GM19035 (cell line): Measurements from ENCODE around the gene COPZ2.
"Not testable (repeated sequence)": the region's sequence is repeated elsewhere in the genome, so short reads cannot be mapped to it uniquely, and the experiment has no call there.

Experiments used
- ATAC-seq: cut with Tn5 transposase; IDR thresholded peaks from one replicate; pipeline ENCODE4 v1.9.1; 2021; ENCODE audit not compliant: unreplicated experiment

The COPZ2 gene

GRCh38 chr17:48056246-48056745 lies 18.7 kb upstream of the COPZ2 start:
- no peak for ATAC-seq

DNA sequence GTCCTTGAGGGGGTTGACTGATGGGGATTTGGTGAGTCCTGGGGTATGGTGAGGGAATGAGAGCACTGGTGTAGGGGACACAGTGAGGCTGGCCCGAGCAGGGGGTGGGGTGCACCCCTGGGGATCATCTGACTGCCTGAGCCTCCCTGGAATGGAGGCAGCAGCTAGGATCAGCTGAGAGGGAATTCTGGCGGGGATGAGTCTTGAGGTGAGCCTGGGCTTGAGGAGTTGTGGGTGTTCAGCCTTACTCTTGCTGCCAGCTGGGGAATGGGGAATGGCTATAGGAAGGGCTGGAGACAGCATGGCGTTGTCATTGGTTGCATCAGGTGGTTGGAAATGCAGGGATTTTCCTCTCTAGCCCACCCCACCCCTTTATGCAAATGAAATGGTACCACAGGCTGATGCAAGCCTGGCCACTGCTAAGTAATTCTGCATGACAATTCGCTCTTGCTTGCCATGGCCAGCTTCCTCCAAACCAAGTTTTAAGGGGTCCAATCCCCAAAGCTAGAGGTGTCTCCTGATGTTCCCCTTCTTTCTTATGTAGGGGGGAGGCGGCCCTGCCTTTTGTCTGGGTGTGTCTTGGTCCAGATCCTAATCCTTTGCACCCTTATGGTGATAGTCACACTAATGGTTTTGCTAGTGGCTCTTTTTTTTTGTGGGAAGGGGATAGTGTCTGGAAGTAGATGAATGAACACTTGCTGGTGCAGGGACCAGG lies 18.1 kb upstream of the COPZ2 start:
- ATAC-seq, result peak; percentile 80

GRCh38 chr17:48054238-48055185 lies 16.9 kb upstream of the COPZ2 start:
- no peak for ATAC-seq

DNA sequence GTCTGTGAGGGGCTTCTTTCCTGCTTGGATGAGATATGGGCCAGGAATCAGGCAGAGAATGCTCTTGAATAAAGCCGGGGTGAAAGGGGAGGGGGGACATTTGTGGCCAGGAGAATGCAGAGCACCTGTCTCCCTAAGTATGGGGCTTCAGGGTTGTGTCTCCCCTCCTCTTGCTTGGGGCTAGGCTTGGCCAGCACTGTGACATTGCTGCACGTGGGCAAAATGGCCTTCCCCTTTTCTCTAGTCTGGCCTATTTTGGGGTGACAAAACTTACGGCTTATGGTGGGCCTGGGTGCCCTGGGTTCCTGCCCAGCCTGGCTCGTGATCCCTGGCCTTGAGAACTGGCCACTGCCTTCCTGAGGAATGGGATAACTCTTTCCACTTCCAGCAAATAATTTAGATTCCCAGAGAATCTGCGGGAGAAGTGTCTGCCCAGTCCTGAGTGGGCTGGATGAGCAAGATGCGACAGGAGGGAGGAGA lies 16.2 kb upstream of the COPZ2 start:
- ATAC-seq, result no peak

DNA sequence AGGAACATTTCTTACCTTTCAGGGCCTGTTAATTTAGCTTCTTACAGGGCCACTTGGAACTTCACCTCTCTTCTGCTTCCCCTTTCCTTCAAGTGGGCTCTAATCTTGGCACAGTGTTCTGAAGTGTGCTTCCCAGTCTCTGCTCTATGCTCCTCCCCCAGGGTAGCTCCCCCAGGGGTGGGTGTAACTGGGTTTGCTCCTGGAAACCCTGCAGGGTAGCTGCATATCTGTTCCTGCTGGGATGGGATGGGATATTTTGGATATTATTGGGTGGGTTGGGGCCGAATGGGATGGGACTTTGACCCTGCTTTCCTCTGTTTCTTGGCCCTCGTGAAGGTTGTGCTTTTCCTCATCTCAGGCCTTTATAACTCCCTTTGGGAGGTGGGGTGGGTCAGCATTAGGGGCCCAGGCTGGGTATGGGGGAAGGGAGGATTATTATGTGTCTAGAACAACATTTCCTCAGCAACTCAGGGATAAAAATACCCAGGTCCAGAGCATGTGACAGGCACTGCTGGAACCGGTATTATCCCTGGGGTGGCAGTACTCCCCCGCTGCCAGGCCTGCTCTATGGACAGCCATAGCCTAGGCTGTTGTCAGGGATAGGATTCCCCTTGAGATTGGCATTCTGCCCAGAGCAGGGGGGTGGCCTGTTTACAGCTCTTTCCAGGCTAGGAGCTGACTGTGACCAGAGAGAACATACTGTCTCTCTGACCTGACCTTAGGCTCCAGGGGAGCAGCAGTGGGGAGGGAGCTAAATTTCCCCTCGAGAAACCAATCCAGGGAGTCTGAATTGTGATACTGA lies 15.6 kb upstream of the COPZ2 start:
- ATAC-seq, result no peak

DNA sequence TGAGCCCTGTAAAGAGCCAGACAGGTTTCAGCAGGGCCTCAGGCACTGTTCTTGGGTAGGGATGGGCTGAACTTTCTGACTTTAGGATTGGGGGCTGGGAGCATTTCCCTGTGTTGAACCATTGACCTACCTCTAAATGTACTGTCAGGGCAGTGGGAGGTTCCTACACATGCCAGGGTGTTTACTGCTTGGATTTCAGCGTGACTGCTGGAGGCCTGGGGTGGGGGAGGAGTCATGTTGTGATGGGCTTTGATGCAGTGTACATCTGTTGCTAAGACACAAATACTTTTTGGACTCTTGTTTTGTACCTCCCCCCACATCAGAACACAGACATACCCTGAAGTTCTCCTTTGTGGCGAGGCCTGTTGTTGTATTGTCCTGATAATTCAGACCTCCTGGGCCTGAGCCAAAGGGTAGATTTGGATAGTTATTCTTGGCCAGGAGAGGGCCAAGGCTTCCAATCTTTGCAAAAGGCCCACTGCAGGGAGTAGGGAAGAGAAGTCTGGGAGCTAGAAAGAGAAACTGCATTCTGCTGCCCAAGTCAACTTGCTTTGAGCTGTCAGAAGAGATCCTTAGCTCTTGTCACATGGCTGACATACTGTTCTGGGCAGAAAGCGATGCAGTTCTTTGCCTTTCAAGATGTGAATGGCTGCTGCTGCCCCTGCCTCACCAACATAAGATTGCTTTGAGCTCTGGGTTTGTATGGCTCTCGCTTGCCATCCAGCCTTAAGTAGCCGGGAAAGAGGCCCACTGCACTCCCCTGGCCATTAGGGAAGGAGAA lies 14.3 kb upstream of the COPZ2 start:
- ATAC-seq, result no peak

GRCh38 chr17:48051283-48051682 lies 13.7 kb upstream of the COPZ2 start:
- ATAC-seq, result no peak

- ATAC-seq, result peak; percentile 54
Observed at GRCh38 chr17:48048384-48049126, 11.0 kb upstream of the COPZ2 start.

- ATAC-seq, result peak; percentile 90
Observed at GRCh38 chr17:48047741-48048383, 10.3 kb upstream of the COPZ2 start, which contains the start of gene NFE2L1. TSS of gene NFE2L1 (plus strand) at chr17:48048359. CDS start at chr17:48051119, 2,760 bp downstream.

- ATAC-seq, result no peak
Observed at GRCh38 chr17:48047113-48047740, 9.6 kb upstream of the COPZ2 start.

GRCh38 chr17:48046296-48046695 lies 8.7 kb upstream of the COPZ2 start:
- no peak for ATAC-seq

DNA sequence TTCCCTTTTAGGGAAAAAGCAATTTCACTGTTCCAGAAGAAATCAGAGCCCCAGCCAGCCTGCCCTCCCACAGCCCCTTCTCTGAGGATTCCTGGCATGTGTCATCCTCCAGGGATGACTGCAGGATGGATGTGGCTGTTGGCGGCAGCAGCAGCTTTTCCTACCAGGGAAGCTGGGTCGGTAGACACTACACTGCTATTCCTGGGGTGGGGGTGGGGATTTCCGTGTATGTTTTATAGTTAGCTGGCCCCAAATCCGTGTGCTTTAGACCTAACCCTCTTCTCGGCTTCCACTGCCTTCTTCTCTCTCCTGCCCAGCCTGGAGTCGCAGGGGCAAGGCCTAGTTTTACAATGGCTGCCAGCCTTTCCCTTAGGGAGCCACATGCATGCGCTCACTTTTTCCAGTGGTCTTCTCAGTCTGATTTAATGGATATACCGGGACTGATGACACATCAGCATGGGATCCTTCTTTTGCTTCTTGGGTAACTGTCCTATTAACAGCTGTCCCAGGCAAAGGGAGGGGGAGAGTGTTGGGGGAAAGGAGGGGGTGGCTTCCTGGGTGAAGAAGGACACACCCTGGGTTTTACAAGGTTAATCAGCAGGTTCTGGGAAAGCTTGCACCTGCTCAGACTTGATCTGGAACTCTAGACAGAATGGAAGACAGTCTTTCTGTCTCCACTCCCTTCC lies 7.9 kb upstream of the COPZ2 start:
- ATAC-seq, result no peak

GRCh38 chr17:48044851-48045250 lies 7.3 kb upstream of the COPZ2 start:
- ATAC-seq, result no peak

DNA sequence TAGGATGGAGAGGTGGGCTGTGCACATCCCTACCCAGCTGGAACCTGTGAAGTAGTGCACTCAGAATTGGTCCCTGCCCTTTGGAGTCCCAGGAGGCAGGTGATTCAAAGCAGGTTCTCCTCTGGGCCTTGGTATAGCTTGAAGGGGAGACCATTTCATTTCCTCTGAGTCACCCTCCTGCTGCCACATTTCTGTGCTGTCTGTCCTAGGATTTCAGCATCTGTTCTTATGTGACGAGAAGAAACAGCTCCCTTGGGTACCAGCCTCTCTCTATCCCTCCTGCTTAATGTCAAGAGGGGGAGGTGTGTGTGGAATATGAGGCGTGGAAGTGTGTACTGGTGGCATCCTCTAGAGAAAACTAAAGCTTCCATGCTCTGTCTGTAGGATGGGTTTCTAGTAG lies 5.6 kb upstream of the COPZ2 start:
- ATAC-seq, result no peak

GRCh38 chr17:48038687-48039086 lies 1.1 kb upstream of the COPZ2 start:
- ATAC-seq, result no peak

- ATAC-seq, result no peak
Observed at GRCh38 chr17:48037838-48038323, 284 bp upstream of the COPZ2 start.

- ATAC-seq, result no peak
Observed at GRCh38 chr17:48036693-48037035, 933 bp downstream of the COPZ2 start.

DNA sequence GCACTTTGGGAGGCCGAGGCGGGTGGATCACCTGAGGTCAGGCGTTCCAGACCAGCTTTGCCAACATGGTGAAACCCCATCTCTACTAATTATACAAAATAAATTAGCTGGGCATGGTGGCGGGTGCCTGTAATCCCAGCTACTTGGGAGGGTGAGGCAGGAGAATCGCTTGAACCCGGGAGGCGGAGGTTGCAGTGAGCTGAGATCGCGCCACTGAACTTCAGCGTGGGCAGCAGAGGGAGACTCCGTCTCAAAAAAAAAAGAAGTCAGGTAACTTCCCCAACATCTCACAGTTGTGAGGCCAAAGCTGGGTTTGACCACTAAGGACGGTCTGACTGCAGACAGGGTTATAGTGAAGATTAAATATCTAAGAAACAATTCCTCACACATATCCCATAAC lies 2.9 kb downstream of the COPZ2 start:
- ATAC-seq, result not testable (repeated sequence)
